HG03439 (cell line): ENCODE measurements around the gene LIMK2.
"Not testable (repeated sequence)": the region's sequence is repeated elsewhere in the genome, so short reads cannot be mapped to it uniquely, and the experiment has no call there.

ENCODE experiments used
- ATAC-seq: cut with Tn5 transposase; IDR thresholded peaks from one replicate; pipeline ENCODE4 v1.9.1; 2021; ENCODE audit warnings: mild to moderate bottlenecking, moderate library complexity; ENCODE audit not compliant: unreplicated experiment

The LIMK2 gene

DNA sequence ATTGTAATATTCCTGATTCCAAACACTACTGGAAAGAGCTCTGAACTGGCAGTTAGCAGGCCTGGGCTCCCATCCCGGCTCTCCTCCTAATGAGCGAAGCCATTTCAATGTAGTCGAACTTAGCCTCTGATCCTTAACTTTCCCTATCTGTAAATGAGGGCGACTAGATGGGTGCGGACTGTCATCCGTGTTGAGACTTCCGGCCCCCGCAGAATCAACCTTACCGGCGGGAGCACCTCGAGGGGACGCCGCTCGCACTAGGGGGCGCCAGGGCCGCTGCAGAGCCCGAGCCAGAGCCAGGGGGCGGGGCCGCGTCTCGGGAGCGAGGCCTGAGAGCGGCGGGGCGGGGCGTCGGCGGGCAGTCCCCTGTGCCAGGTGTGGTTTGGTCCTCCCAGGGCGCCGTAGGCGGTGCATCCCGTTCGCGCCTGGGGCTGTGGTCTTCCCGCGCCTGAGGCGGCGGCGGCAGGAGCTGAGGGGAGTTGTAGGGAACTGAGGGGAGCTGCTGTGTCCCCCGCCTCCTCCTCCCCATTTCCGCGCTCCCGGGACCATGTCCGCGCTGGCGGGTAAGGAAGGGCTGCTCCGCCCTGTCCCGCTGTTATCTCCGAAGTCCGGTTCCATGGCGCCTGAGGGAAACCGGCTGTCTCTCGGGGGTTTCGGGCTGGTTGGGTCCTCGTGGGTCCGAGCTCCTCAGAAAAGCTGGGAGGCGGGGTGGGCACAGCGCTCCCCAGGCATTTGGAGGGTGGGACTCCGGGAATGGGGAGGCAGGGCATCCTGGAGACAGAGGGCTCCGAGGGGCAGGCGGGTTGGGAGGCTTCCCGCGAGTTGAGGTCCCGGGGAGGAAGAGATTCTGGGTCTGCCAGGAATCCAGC, at the start of gene LIMK2:
Gene LIMK2 (plus strand): TSS at position 437 of the 869 bp plus-strand sequence. CDS start 111 bp downstream, at position 548.
- ATAC-seq = peak; percentile 79

DNA sequence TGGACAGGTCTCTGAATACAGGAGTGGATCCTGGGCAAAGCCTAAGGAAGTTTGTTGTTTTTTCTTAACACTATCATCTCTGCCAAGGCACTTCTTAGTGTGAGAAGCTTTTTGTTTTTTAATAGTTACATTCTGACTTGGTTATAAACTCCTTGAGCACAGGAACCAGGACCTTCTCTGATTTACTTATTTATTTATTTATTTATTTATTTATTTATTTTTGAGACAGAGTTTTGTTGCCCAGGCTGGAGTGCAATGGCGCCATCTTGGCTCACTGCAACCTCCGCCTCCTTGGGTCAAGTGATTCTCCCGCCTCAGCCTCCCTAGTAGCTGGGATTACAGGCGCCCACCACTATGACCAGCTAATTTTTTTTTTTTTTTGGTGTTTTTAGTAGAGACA, 41.1 kb upstream of the LIMK2 start:
- ATAC-seq = no peak

DNA sequence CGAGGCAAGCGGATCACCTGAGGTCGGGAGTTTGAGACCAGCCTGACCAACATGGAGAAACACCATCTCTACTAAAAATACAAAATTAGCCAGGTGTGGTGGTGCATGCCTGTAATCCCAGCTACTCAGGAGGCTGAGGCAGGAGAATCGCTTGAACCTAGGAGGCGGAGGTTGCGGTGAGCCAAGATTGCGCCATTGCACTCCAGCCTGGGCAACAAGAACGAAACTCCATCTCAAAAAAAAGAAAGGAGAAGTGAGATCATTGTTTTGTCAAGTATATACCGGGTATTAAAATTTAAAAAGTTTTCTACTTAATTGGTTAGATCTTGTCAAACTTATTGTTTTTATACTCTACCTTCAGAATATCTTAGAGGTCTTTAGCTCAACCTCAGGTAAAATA, 40.4 kb upstream of the LIMK2 start:
- ATAC-seq = not testable (repeated sequence)

DNA sequence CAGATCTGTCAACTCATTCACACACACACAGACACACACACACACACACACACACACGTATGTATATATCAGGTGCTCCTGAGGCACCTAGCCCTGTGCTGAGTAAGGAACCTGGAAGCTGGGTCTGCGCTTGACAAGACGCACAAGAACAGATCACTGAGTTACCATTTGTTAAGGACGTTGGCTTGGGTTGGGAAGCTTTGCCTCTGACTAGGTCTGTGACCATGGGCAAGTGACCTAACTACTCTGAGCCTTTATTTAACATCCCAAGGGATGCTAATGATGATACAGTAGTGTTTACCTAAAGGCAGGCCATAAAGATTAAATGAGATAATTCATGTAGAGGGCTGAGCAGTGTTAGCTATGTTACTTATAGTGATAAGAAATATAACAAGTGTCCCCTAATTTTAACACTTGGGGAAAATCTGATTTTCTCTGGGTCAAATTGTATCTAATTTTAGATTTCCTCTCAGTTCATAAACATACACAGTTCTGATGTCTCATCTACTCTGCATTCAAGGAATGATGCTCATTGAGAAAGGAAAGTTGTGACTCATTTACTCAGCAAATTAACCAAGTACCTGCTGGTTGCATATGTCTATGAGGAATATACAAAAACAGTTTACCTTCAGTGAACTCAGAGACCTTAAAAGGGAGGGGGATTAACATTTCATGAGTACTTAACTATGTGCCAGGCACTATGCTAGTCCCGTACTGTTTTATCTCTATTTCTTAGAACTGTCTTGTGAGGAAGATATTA, 38.5 kb upstream of the LIMK2 start:
- ATAC-seq = no peak

DNA sequence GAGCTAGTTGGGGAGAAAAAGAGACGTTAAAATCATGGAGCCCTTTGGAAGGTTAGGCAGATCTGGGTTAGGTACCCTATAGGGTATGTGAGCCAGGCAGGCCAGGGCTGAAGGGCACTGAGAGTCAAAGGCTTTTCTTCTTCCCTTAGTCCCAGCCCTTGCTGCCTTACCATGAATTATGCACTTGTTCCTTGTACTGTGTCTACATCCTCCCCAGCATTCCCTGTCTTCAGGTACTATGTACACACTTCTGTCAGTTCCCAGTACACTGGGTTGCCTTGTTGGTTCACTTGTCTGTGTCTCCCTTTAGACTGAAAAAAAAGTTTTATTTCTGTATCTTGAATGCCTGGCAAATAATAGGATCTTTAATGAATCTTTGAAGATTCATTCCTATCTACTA, 35.2 kb upstream of the LIMK2 start:
- ATAC-seq = no peak

DNA sequence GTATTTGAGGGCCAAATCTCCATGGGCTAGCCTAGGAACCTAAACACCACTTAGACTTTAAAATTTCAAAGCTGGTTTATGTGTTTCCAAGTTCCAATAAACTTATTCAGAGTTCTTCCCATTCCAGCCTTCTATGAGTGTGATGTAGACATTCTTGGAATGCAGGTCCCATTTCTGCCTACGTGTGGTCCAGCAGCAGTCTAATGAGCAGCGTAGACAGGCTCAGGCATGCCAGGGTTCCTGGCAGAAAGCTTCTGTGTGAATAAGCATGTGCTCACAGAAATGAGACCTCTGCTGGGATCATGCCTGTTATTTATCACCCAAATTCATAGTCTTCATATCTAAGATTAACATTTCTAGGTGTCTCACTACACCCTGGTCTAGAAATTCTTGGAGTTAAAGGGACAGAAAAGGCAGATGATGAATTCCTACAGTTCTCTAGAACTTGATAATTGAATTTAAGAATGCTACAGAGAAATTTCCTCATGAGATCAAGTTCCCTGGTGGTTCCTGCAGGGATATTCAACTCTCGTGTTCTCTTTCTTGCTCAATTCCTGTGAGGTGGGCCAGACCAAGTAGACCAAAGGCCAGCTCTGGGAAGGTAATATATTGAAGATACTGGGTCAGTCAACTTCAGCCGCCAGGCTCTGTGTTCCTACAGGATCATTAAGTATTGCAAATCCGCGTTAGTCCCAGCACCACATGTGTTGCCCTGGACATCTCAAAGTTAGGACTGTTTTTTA, 34.5 kb upstream of the LIMK2 start:
- no peak for ATAC-seq

DNA sequence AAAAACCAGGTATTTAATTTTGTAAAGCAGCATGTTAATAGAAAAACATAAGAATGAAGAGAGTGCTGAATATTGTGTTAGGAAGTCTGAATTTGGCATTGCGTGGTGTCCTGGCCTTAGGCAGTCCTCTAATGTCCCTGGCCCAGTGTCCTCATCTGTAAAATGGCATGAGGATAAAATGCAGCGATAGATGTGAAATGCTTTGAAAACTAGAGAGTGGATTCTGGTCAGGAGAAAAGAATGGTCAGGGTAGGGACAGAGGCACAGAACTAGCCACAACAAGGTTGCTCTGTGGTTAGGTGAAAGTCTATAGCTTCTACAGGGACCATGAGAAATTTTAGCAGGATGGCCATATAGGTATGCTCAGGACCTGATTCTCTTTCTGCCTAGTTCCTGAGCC, 33.2 kb upstream of the LIMK2 start:
- ATAC-seq = no peak

DNA sequence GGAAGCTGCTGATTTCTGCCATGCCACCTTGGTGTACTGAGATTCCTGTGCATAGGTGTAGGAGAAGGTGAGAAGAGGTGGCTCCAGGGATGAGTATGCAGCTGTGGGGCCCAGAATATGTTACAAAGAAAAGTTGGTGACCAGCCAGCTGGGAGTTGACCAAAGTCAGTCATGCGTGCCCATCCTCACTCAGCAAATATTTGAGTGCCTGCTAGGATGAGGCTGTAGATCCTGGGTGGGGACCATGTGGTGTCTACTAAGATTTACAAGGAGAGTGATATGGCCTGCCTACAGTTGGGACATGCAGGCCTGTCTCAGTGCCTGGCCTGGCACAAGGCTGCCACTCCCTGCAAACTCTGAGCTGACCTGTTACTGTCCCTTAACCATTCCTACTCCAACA, 32.8 kb upstream of the LIMK2 start:
- ATAC-seq = no peak

DNA sequence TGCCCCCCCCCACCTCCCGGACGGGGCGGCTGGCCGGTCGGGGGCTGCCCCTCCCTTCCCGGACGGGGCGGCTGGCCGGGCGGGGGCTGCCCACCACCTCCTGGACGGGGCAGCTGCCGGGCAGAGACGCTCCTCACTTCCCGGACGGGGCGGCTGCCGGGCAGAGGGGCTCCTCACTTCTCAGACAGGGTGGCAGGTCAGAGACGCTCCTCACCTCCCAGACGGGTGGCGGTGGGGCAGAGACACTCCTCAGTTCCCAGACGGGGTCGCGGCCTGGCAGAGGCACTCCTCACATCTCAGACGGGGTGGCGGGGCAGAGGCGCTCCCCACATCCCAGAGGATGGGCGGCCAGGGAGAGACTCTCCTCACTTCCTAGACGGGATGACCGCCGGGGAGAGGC, 28.1 kb upstream of the LIMK2 start:
- no peak for ATAC-seq

DNA sequence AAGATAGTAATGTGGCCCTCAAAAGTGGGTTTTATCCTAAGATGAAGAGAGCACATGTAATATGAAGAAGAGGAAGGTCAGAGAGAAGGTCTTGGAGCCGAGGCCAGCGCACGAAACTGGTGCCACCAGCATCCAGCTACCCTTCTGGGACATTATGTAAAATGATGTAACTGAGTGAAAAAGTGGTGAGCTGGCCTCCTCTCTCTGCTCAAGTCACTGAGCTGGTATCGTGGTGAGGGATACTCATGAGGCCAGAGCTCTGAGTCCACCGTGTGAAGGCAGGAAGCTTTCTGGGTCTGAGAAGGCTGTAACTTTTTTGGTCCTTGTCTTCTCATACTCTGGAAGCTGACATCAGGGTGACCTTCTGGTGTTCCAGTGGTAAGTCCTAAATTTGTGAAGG, 27.0 kb upstream of the LIMK2 start:
- ATAC-seq = no peak

DNA sequence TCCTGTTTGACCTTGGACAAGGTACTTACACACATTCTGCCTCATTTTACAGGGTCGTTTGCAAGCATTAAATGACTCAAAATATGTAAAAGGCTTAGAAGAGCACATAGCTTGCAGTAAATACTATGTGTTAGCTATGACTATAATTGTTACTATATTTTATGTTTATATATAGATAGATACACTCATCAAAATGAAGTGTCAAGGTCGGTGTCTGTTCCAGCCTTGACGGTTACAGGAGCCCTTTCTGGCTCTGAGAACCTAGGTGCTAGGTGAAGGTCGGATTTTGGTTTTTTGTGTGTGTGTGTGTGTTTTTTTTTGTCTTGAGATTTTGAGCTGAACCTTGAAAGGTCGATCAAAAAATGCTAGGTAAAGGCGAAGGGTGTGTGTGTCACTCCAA, 24.5 kb upstream of the LIMK2 start:
- no peak for ATAC-seq

DNA sequence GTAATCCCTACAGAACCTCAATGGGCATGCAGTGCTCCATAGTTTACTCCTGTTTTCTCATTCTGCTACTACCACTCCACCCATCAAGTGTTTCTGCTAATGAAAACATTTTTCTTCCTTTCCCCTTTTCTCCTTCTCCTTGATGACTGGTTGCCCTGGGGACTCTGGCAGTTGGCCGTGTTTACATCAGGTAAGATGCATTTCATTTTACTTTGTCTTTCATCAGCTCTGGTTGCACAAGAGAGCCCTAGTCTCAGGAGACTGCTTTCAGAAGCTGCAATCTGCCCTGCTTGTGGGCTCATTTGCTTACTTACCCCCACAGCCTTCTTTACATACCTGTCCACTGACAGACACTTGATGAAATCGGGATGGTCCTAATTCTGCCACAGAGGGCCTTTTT, 19.6 kb upstream of the LIMK2 start:
- no peak for ATAC-seq

DNA sequence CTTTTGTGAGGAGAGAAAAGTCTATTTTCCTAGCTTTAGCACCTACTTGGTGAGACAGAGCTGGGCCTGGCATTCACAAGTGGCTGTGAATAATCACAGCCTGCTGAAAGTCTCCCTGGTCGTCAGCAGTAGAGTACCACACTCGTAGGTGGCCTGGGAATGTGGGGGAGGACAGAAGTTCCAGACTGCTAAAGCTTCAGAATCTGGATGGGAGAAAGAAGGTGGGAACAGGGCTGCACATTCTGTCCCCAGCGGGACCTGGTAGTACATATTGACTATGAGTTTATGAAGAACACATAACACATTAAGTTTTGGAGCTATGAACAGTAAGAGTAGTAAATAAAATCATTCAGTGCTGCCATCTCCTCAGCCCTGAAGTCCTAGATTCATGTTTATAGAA, 19.0 kb upstream of the LIMK2 start:
- no peak for ATAC-seq

DNA sequence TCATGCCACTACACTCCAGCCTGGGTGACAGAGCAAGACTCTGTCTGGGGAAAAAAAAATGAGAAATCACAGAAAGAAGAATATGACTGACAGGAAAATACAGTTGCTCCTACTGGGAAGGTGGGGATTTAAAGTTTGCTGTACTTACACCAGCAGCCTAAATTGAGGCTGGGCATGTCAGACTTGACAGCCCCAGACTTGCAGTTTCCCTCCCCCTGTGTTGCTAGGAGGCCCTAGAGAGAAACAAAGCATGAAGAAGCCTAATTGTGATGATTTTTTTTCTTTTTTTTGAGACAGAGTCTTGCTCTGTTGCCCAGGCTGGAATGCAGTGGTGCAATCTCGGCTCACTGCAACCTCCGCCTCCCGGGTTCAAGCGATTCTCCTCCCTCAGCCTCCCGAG, 17.4 kb upstream of the LIMK2 start:
- not testable (repeated sequence) for ATAC-seq

DNA sequence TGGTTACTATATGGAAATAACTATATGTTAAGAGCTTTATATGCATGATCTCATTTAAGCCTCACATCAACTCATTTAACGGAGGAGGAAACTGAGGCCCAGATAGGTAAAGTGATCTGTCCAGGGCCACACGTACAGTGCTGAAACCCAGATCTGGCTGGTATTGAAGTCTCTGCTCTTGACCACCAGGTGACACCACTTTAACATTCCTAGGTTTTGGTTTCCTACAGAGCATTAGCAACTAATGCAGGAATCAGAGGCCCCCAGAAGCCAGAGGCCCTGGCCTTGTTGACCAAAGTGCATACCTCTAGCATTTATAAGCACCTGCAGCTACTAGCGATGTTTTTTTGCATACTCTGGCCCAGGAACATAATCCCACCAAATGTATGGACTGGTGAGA, 12.9 kb upstream of the LIMK2 start:
- ATAC-seq = no peak

DNA sequence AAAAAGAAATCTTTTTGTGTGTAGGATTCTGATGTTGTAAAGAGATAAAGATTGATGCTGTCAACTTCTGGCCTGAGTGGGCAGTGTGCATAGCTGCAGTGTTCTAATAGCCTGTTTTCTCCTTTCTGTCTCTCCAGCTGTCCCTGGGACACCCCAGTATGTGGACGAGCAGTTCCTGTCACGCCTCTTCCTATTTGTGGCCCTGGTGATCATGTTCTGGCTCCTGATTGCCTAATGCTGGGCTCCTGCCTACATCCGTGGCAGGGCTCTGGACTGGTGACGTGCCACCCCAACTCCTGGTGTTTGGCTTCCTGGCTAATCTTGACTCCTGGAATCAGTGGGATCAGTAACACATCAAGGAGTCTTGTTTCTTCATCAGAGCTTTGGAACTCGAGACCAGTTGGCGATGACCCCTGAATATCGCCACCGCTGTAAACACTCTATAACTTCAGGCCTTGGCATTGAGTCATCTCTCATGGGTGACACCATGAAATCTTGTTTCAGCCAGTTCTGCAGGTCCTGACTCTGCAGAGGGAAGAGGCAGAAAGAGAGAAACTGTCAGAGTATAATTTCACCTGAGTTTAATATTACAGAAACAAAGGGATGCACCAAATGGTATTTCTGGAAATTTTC, 7.6 kb upstream of the LIMK2 start:
- ATAC-seq = not testable (repeated sequence)

DNA sequence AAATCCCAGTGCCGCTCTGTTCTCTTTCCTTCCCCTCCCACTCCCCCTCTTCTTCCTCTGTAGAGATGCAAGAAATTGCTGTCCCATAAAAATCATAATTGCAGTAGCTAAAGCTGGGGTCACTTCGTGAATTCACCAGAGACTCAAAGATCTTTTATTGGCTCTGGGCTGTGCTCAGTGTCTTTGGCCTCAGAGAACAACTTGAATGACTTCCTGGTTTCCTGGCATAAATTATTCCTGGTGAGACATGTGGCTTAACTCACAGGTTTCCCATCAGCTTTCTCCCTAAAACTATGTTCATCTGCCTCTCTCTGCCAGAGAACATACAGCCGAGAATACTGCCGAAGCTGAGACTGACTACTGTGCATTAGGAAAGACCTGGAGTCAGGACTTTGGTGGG, 7.0 kb upstream of the LIMK2 start:
- not testable (repeated sequence) for ATAC-seq

DNA sequence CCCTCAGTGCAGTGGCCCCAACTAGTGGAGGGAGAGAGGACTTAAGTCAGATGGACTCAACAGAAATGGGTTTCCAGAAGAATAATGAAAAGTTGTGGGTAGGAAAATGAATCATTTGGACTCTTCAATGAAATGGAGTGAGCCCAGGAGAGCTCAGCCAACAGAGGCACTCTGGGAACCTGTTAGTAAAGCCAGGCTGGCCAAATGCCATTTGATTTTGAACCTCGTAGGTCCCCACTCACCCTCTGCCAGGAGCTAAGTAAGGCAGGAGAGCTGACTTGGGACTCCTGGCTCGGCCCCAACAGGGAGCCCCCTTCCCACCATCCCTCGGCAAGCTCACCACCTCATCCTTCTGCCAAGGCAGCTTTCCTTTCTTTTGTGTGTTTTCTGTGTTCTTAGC, 5.6 kb upstream of the LIMK2 start:
- not testable (repeated sequence) for ATAC-seq

DNA sequence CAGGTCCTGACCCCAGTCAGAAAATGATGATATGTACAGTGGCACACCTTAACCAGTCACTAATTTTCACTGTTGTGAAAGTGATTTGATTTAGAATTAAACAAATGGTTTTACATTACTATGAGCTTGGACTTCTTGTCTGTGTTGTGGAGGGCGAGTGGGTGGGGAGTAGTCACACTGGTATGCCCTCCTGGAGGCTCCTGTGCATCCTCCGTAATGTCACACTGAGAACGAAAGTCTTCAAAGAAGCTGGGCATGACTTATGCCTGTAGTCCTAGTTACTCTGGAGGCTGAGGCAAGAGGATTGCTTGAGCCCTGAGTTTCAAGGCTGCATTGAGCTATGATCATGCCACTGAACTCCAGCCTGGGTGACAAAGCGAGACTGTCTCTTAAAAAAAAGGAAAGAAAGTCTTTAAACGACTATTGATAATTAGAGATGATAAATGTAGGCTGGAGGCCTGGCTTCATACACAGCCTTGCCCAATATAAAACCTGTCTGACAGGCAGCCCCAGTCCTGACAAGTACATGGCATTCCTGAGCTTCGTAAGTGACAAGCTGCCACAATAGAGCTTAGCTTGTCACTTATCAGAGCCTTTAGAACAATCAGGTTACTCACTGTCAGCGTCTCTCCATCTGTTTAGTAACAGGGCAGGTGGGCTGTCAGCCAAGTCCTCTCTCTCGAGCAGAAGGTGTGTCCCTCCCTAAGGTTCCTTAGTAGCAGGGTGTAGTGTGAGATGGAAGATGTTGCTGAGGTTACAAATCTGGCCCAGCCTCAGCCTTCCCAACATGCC, 5.0 kb upstream of the LIMK2 start:
- ATAC-seq = no peak
